Transverse colon (tissue), 4 donors: Measurements from ENCODE around the gene GPX2. TPM values are rescaled to one million over a fixed set of nuclear protein-coding genes. Genes with fewer than 3 reads are reported as not detected.

Source experiments
- DNase-seq: peaks from one replicate; pipeline ENCODE4 v3.0.0-alpha.2; 2019
- H3K27ac ChIP-seq, 4 donors: fragments of 200-600 bp; sonication (generic); 2 replicates each; pipeline ENCODE4 v1.5.1; 2016 to 2018; ENCODE audit warnings: inconsistent platforms in 4 of 4
- H3K27me3 ChIP-seq: fragments of 200-600 bp; sonication (generic); 2 replicates; pipeline ENCODE4 v1.5.1; 2017; ENCODE audit warnings: inconsistent platforms
- H3K36me3 ChIP-seq, 4 donors: fragments of 200-600 bp; sonication (generic); 2 replicates each; pipeline ENCODE4 v1.5.1; 2017 to 2019; ENCODE audit warnings: inconsistent platforms in 4 of 4
- H3K4me1 ChIP-seq, 4 donors: fragments of 200-600 bp; sonication (generic); 2 replicates each; pipeline ENCODE4 v1.5.1; 2017 to 2020; ENCODE audit warnings: inconsistent platforms in 4 of 4
- H3K4me3 ChIP-seq, 4 donors: fragments of 200-600 bp; sonication (generic); 1 replicate in 1 of 4; 2 replicates in 3 of 4; pipeline versions ENCODE4 v1.5.1 to v1.6.1; 2017 to 2019; ENCODE audit warnings: inconsistent platforms in 4 of 4
- H3K9me3 ChIP-seq, 2 donors: fragments of 200-600 bp; sonication (generic); 2 replicates each; pipeline ENCODE4 v1.5.1; 2017 to 2019; ENCODE audit warnings: inconsistent platforms in 2 of 2
- EP300 ChIP-seq: sonication (generic); formaldehyde crosslinking; IDR thresholded peaks from one replicate; pipeline ENCODE4 v1.6.1; 2017; ENCODE audit warnings: antibody characterized with exemption, low read depth
- POLR2A ChIP-seq: fragments of 450-650 bp; IDR thresholded peaks from one replicate; pipeline ENCODE4 v1.6.1; 2016; ENCODE audit warnings: antibody characterized with exemption, mild to moderate bottlenecking, moderate library complexity
- POLR2AphosphoS5 ChIP-seq, 3 donors: sonication (generic); formaldehyde crosslinking; IDR thresholded peaks; one replicate each; pipeline ENCODE4 v1.6.1; 2016; ENCODE audit warnings: antibody characterized with exemption in 3 of 3
- WGBS, 2 donors: methylation state at CpG; one replicate each; pipeline ENCODE4 v1.1.5; 2018; ENCODE audit warnings: low coverage in 1 of 2; 5-methylcytosine and 5-hydroxymethylcytosine counted together
- in situ Hi-C, 4 donors: fragments of 200-750 bp; cut with MboI; loops; one replicate each; pipeline versions ENCODE4 v1.15.0 to v1.15.1; 2017; ENCODE audit warnings: low sequenced_read_pairs in 3 of 4, low pct_ligation_motif_present in 1 of 4, low pct_unique_long_range_greater_than_20kb in 1 of 4
- intact Hi-C: fragments of 100-400 bp; cut with DNase I; formaldehyde crosslinking; loops from one replicate; pipeline ENCODE4 v1.15.1; 2023; ENCODE audit warnings: low total_unique reads
- total RNA-seq, 4 donors: library from RNA; depleted of rRNA; stranded (reverse); fragments of >200 nt; gene quantifications; one replicate each; pipeline ENCODE4 v1.1.0, GENCODE V29; 2016
- TF ChIP-seq, protein P1 (sequence below), 5 experiments: fragments of 200-600 bp in 3 of 5; fragments of 450-650 bp in 2 of 5; sonication (generic) in 3 of 5; IDR thresholded peaks; 1 replicate in 2 of 5; 2 replicates in 3 of 5; pipeline ENCODE4 v1.5.1; 2016 to 2017; ENCODE audit warnings: antibody characterized with exemption in 5 of 5, inconsistent platforms in 3 of 5, mild to moderate bottlenecking in 2 of 5, moderate library complexity in 1 of 5

The GPX2 gene
- total RNA-seq = 100 to 1,000 TPM in 3 of 4 donors, 1 to 10 TPM in 1; 7.9 to 292 (median 204) TPM

GRCh38 chr14:64942531-64943111 is at the start of gene GPX2:
Gene GPX2, minus strand, starts transcription at chr14:64942745. Its CDS starts 19 bp downstream, at chr14:64942726.
- WGBS, 2 donors = 47 to 68% methylated on average over 5 to 13 of the region's 13 CpGs
- H3K4me3 ChIP-seq = peak within 1 kb of the TSS; percentile 19 to 45 (median 37)
- peak within 1 kb of the TSS; percentile 83 to 89 (median 86) for H3K27ac ChIP-seq
- H3K4me1 ChIP-seq = peaks cover 0 to 50% (median 25%) of the 10 kb centered on the region in 4 donors
- DNase-seq = peak; percentile 90
- H3K27me3 ChIP-seq = no peaks in the 10 kb centered on the region
- no peak for TF ChIP-seq EP300
- peak; percentile 77 for TF ChIP-seq POLR2A
- TF ChIP-seq POLR2AphosphoS5 (IDR thresholded peaks at IDR 0.05) = peak; percentile 53 to 89 (median 75)
- TF ChIP-seq, protein P1, sequence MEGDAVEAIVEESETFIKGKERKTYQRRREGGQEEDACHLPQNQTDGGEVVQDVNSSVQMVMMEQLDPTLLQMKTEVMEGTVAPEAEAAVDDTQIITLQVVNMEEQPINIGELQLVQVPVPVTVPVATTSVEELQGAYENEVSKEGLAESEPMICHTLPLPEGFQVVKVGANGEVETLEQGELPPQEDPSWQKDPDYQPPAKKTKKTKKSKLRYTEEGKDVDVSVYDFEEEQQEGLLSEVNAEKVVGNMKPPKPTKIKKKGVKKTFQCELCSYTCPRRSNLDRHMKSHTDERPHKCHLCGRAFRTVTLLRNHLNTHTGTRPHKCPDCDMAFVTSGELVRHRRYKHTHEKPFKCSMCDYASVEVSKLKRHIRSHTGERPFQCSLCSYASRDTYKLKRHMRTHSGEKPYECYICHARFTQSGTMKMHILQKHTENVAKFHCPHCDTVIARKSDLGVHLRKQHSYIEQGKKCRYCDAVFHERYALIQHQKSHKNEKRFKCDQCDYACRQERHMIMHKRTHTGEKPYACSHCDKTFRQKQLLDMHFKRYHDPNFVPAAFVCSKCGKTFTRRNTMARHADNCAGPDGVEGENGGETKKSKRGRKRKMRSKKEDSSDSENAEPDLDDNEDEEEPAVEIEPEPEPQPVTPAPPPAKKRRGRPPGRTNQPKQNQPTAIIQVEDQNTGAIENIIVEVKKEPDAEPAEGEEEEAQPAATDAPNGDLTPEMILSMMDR (IDR thresholded peaks at IDR 0.05) = no peak
- intact Hi-C loops (no loop called here), in situ Hi-C loops (no loop called here)
- no peaks in the 10 kb centered on the region for H3K36me3 ChIP-seq
- no peaks in the 10 kb centered on the region for H3K9me3 ChIP-seq

- no peaks in the 10 kb centered on the region for H3K36me3 ChIP-seq
- 86 to 100% methylated on average over 2 to 4 of the region's 4 CpGs for WGBS, 2 donors
- peaks cover 0 to 25% (median 12%) of the 10 kb centered on the region in 4 donors for H3K4me1 ChIP-seq
- no peaks in the 10 kb centered on the region for H3K9me3 ChIP-seq
- H3K27ac ChIP-seq = no peak overlapping the region
- no peaks in the 10 kb centered on the region for H3K27me3 ChIP-seq
- no peak for TF ChIP-seq POLR2AphosphoS5 (IDR thresholded peaks at IDR 0.05)
- TF ChIP-seq EP300 = no peak
- TF ChIP-seq POLR2A = no peak
- TF ChIP-seq, protein P1 (IDR thresholded peaks at IDR 0.05) = no peak
- intact Hi-C loops (no loop called here), in situ Hi-C loops (loop anchor here in 1 of 4 donors (25.0 kb wide), 1 partner anchor 396 kb away; no protein-coding TSS in a partner anchor)
- no peak for DNase-seq
- H3K4me3 ChIP-seq = no peak overlapping the region
Observed at GRCh38 chr14:64990939-64991338, 48.4 kb upstream of the GPX2 start.

- intact Hi-C loops (no loop called here), in situ Hi-C loops (loop anchor here in 1 of 4 donors (25.0 kb wide), 1 partner anchor 397 kb away; no protein-coding TSS in a partner anchor)
- Histone ChIP-seq H3K27ac (no peak overlapping the region), H3K9me3 (no peaks in the 10 kb centered on the region), H3K4me3 (no peak overlapping the region), H3K4me1 (peaks cover 0 to 25% (median 12%) of the 10 kb centered on the region in 4 donors), H3K27me3 (no peaks in the 10 kb centered on the region), H3K36me3 (no peaks in the 10 kb centered on the region)
- DNase-seq = no peak
- WGBS, 2 donors = 62% methylated on average over 3 of the region's 3 CpGs; no CpG with 5 or more reads in 1 of the 2 donors
- no peak for TF ChIP-seq POLR2AphosphoS5 (IDR thresholded peaks at IDR 0.05)
- TF ChIP-seq, protein P1 (IDR thresholded peaks at IDR 0.05) = no peak
- TF ChIP-seq EP300 = no peak
- no peak for TF ChIP-seq POLR2A
Observed at GRCh38 chr14:64990296-64990695, 47.8 kb upstream of the GPX2 start.

- in situ Hi-C loops (loop anchor here in 2 of 4 donors (10.0 to 25.0 kb wide), 2 partner anchors 163 to 400 kb away; no protein-coding TSS in a partner anchor), intact Hi-C loops (loop anchor here (5.0 kb wide), 1 partner anchor 115 kb away; the partner anchor contains the start of gene MAX)
- Histone ChIP-seq H3K27me3 (no peaks in the 10 kb centered on the region), H3K4me1 (peaks cover 0 to 25% (median 16%) of the 10 kb centered on the region in 4 donors), H3K36me3 (no peaks in the 10 kb centered on the region), H3K9me3 (no peaks in the 10 kb centered on the region), H3K27ac (peak overlapping the region; percentile 90 to 96 (median 91)), H3K4me3 (peak overlapping the region; percentile 48 to 83 (median 71))
- WGBS, 2 donors = 2% methylated on average over 8 of the region's 8 CpGs; no CpG with 5 or more reads in 1 of the 2 donors
- no peak for TF ChIP-seq POLR2AphosphoS5 (IDR thresholded peaks at IDR 0.05)
- DNase-seq = no peak
Observed at GRCh38 chr14:64987438-64987767, 44.9 kb upstream of the GPX2 start.
